CD4-positive, alpha-beta T cell treated with Interleukin-4 for 1 hour (primary cell): ENCODE data around the gene LMO7.
A peak's percentile ranks its signal among the peaks of the same experiment; 100 is the strongest.
"Not testable (repeated sequence)": the region's sequence is repeated elsewhere in the genome, so short reads cannot be mapped to it uniquely, and the experiment has no call there.

Experiments used
- DNase-seq, 2 donors: peaks; one replicate each; pipeline ENCODE4 v3.0.0-alpha.2; 2020 to 2022

Gene LMO7

DNA sequence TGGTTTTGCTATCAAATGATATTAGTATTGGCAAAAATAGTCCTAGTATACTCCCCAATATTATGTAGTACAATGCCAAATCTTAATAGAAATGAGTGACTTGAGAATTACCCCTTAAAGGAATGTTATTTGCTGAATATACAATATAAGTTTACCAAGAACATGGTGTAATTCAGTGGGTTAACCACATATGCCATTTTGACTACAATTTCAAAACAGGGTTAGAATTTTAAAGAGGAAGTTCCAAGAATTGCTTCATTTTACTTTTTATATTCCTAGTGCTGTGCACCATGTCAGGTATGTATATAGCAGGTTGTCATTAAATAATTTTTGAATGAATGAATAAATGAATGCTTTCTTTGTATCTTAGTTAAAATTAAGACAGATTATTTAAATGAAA, 66.3 kb downstream of the LMO7 start:
- DNase-seq: no peak

- no peak for DNase-seq
Measured at GRCh38 chr13:75703769-75704168, 67.6 kb downstream of the LMO7 start.

DNA sequence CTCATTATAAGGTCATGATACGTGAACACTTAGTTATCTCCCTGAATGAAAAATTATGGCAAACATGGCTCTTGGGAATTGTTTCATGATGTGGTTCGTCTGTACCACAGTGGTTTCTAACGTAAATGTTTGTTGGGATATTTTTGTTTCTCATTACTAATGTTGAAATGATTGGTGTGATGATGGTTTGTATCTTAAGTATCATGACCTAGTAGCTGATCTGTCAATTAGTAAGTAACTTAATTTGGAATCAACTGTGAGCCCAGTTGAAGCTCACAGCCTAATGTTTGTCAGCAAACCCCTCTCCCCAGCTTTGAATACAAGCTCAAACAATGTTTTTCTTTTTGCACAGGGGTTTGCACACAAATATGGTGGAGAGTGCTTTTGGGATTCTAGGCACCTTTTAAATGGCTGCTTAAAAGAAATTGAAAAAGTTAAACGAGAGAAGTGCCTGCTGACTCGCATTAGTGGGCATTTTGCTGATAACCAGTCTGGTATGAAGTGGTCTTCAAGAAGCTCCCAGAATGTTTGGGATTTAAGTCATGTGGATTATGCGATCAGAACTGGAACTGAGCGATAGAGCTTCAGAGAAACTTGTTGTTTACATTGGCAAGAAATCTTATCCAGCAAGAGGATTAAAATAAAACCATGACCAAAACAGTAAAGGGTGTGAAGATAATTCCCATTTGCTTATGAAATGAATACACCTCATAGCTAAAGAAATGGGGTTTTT, 68.2 kb downstream of the LMO7 start:
- no peak for DNase-seq

DNA sequence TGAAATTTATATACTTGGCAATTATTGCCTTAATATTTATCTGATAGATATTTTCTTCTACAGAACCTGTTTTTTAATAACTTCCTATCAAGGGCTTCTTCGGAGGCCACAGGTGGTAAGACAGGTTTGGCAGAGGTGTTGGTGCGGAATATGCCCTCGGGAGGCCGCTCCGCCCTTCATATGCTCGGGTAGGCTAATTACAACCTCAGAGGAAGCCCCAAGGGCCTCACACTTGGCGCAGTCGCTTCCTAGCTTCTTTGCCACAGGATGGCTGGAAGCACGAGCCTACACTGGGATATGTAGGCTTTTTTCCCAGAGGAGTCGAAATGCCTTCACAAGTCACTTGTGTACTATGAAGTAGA, 68.8 kb downstream of the LMO7 start:
- DNase-seq: no peak

DNA sequence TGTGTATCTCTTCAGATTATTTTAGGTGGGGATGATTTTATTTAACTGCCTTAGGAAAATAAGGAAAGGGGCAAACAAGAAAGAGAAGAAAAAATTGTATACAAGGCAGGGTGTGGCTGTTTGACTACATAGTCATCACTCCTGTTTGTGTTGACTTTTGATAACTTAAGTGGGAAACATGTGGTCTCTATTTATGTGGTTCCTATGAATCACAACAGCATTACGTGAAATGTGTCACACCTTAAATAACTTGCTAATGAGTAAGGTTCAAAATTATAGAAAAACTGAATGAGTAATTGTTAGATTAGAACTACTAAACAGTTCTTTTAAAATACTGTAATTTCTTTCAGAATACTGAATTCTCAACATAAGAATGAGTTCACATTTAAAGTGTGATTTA, 69.3 kb downstream of the LMO7 start:
- DNase-seq: peak in 1 of 2 donors; percentile 7

GRCh38 chr13:75705908-75706307, 69.8 kb downstream of the LMO7 start:
- DNase-seq: no peak

- no peak for DNase-seq
Measured at GRCh38 chr13:75713852-75714251, 77.7 kb downstream of the LMO7 start.

- DNase-seq: no peak
Measured at GRCh38 chr13:75715601-75716523, 79.7 kb downstream of the LMO7 start.

- DNase-seq: no peak
Measured at GRCh38 chr13:75717525-75717924, 81.4 kb downstream of the LMO7 start.

GRCh38 chr13:75721307-75721706, 85.2 kb downstream of the LMO7 start:
- DNase-seq: no peak

DNA sequence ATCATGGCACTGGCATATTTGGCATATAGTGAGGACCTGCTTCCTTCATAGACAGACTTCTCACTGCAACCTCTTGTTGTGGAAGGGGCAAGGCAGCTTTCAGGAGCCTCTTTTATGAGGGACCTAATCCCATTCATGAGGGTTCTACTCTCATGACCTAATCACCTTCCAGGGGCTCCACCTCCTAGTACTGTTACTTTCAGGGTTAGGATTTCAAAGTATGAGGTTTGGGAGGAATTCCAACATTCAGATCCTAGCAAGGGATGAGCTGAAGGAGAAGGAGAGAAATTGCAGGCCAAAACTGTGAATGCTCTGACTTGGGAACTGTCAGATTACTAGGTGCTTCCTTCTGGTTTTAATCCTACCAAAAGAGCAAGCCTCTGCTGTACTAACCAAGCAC, 87.8 kb downstream of the LMO7 start:
- no peak for DNase-seq

DNA sequence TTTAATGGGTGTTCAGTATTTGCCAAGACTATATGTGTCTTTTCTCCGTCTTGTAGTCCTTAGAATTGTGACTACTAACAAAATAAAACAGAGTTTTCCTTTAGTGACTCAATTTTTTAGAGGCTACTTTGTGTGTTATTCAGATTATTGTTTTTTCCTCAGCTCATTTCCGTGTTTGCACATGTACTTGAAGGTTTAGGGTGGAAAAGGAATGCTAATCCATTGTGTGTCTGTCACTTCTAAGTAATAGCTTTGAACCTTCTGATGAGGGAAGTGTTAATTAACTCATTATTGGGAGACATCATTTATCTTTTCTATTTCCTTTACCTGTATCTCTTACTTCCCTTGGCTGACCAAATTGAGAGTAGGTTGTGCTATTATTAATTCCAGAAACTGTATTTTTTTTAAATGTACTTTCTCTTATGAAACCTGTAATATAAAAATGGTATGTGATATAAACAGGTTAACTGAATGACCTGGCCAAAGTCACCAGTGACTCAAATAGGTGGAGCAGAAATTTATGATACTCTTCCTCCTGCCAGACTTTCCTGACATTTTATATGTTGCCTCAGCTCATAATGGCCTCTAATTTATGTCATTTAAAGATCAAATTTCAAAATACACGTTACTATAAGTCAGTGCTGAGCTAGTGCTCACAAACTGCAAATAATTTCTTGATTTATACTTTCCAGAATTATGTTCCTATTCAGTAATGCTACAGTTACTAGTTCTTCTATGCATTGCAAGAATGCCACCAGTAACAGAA, 88.8 kb downstream of the LMO7 start:
- no peak for DNase-seq

GRCh38 chr13:75725736-75726135, 89.6 kb downstream of the LMO7 start:
- no peak for DNase-seq

- DNase-seq: no peak
Measured at GRCh38 chr13:75726306-75726705, 90.2 kb downstream of the LMO7 start.

GRCh38 chr13:75733113-75733512, 97.0 kb downstream of the LMO7 start:
- not testable (repeated sequence) for DNase-seq

DNA sequence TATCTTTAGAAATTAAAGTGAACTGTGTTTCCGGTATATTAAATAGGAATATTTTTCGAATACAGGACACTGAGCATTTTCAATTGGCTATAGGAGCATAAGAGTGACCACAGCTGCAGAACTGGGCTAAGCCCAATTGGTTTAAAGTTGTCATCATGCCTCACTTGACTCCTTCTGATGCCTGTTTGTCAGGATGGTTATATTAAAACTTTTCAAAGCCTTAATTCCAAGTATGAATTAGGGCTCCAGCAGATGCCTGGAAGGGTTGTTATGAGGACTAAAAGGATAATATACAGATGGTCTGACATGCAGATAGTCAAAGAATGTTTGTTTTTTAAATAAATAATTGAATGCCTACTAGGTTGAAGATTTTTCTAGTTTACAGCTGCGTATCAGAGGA, 100.0 kb downstream of the LMO7 start:
- no peak for DNase-seq

DNA sequence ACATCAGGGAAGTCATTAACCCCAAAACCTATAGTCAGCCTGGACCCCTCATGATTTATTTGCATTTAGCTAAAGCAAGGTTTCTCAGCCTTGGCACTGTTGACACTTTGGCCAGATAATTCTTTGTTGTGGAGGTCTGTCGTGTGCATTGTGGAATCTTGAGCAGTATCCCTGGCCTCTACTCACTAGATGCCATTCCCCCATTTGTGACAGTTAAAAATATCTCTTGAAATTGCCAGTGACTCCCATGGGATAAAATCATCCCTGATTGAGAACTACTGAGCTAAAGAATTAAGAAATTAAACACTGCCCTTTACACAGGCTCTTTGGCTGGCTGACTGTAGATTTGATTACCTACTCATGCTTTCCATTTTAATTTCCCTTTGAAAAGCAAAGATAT, 102.7 kb downstream of the LMO7 start:
- no peak for DNase-seq

DNA sequence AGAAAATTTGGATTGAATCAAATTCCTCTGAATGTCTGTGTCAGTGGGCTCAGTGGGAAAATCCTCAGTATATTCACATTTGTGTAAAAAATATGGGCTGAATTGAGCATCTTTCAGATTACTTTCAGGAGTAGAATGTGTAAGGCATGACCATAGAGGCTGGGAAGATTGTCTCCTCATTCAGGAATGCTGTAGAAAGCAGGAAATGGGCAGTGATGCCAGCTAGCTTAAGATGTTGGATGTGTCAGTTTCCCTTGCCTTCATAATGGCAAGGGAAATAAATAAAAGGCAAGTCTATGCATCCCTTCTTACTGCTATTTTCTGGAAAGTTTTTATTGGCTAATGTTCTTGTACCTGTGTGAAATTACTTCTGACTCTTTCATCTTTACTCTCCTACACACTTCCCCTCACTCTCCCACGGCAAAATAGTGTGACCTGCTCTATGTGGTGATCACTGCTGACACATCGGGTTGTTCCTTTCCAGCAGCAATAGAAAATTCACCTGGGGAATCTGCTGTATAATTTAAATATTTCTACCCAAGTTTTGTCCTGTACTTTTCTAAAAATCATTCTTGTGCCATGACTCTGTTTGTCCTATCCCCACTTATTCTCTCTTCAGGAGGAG, 103.2 kb downstream of the LMO7 start:
- no peak for DNase-seq

- DNase-seq: no peak
Measured at GRCh38 chr13:75740031-75740430, 103.9 kb downstream of the LMO7 start.

- not testable (repeated sequence) for DNase-seq
Measured at GRCh38 chr13:75743072-75743471, 106.9 kb downstream of the LMO7 start.

DNA sequence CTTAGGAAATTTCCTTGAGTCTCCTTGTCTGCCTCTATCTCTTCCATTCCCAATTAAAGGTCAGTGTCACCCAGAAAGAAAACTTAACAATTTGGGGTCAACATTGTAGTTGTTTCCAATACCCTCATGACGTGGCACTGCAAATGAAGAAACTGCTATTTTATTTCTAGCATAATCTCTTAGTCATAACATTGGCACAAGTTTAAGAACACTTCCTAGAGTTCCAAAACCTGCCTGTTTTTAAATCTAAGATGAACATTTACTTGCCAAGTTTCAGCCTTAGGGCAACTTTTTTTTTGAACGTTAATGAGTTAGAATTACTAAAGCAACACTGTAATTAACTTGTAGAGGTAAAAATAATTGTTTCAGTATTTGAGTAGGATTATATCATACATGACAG, 108.0 kb downstream of the LMO7 start:
- DNase-seq: no peak

DNA sequence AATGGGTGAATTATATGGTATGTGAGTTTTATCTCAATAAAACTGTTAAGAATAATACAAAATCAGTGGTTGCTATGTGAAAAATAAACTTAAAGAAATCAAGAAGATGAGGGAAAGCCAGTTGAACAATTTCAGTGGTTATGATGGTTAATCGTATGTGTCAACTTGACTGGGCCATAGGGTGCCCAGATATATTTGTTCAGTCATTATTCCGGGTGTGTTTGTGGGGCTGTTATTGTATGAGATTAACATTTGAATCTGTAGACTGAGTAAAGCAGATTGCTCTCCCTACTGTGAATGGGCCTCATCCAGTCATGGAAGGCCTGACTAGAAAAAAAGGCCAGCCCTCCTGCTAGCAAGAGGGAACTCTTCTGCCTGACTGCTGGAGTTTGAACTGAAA, 109.3 kb downstream of the LMO7 start:
- DNase-seq: no peak

- no peak for DNase-seq
Measured at GRCh38 chr13:75748874-75749273, 112.7 kb downstream of the LMO7 start.
